ENCODE results near the gene DOCK2. TPM values are rescaled to one million over a fixed set of nuclear protein-coding genes. Genes with fewer than 3 reads are reported as not detected.
"Not testable (repeated sequence)": the region's sequence is repeated elsewhere in the genome, so short reads cannot be mapped to it uniquely, and the experiment has no call there.

Gene DOCK2
- total RNA-seq, 5 donors from 2014 or later (not counting 1 experiment from before 2014, with no cell fraction given) = 168 to 303 (median 197) TPM

GRCh38 chr5:169602535-169602934 lies 34.5 kb upstream of the DOCK2 start:
- Mint-ChIP-seq H3K4me1 (no peaks in the 10 kb centered on the region), H3K27ac (no peak overlapping the region), H3K27me3 (peaks cover 0 to 9% of the 10 kb centered on the region in 2 donors), H3K36me3 (peaks cover 52% of the 10 kb centered on the region), H3K9me3 (no peaks in the 10 kb centered on the region), H3K4me3 (no peak overlapping the region)
- ATAC-seq (replicated peaks in 1 of 4) (no peak), DNase-seq (no peak)
- Histone ChIP-seq H3K4me1 (ENCODE audit: control insufficient read depth in 1 of 2, extremely low read depth in 1 of 2, insufficient read depth in 2 of 2, low read length in 2 of 2) (no peaks in the 10 kb centered on the region), H3K36me3 (ENCODE audit: control insufficient read depth in 2 of 2, extremely low read depth in 1 of 2, insufficient read depth in 1 of 2, low read length in 1 of 2) (peaks cover 7 to 32% of the 10 kb centered on the region in 2 donors), H3K27ac (ENCODE audit: low read length) (no peak overlapping the region), H3K9me3 (no peaks in the 10 kb centered on the region), H3K27me3 (replicated peaks in 1 of 2; ENCODE audit: control insufficient read depth in 2 of 2, extremely low read depth in 1 of 2, insufficient read depth in 2 of 2, low read length in 1 of 2) (no peaks in the 10 kb centered on the region), H3K4me3 (ENCODE audit: control insufficient read depth in 1 of 2, extremely low read depth in 1 of 2, low read length in 1 of 2) (no peak overlapping the region)
- CTCF ChIA-PET = no interaction called here
- POLR2A ChIA-PET = no interaction called here

- Mint-ChIP-seq H3K36me3 (peaks cover 27% of the 10 kb centered on the region), H3K9me3 (peaks cover 6 to 10% (median 6%) of the 10 kb centered on the region in 3 donors), H3K4me3 (no peak overlapping the region), H3K27ac (no peak overlapping the region), H3K4me1 (no peaks in the 10 kb centered on the region), H3K27me3 (peaks cover 0 to 12% of the 10 kb centered on the region in 2 donors)
- Histone ChIP-seq H3K4me1 (ENCODE audit: control insufficient read depth in 1 of 2, extremely low read depth in 1 of 2, insufficient read depth in 2 of 2, low read length in 2 of 2) (no peaks in the 10 kb centered on the region), H3K27ac (ENCODE audit: low read length) (no peak overlapping the region), H3K27me3 (replicated peaks in 1 of 2; ENCODE audit: control insufficient read depth in 2 of 2, extremely low read depth in 1 of 2, insufficient read depth in 2 of 2, low read length in 1 of 2) (peaks cover 0 to 3% of the 10 kb centered on the region in 2 experiments), H3K9me3 (no peaks in the 10 kb centered on the region), H3K4me3 (ENCODE audit: control insufficient read depth in 1 of 2, extremely low read depth in 1 of 2, low read length in 1 of 2) (no peak overlapping the region), H3K36me3 (ENCODE audit: control insufficient read depth in 2 of 2, extremely low read depth in 1 of 2, insufficient read depth in 1 of 2, low read length in 1 of 2) (peaks cover 5 to 11% of the 10 kb centered on the region in 2 donors)
- POLR2A ChIA-PET = no interaction called here
- CTCF ChIA-PET = no interaction called here
- DNase-seq (no peak), ATAC-seq (replicated peaks in 1 of 4) (no peak)
- WGBS (ENCODE audit: insufficient coverage) = no CpG with 5 or more reads among the region's 3 CpGs
These were observed 30.8 kb upstream of the DOCK2 start for GRCh38 chr5:169606279-169606678.

- ChIA-PET CTCF (no interaction called here), POLR2A (no interaction called here)
- Histone ChIP-seq H3K27me3 (replicated peaks in 1 of 2; ENCODE audit: control insufficient read depth in 2 of 2, extremely low read depth in 1 of 2, insufficient read depth in 2 of 2, low read length in 1 of 2) (peaks cover 0 to 3% of the 10 kb centered on the region in 2 experiments), H3K9me3 (no peaks in the 10 kb centered on the region), H3K4me3 (ENCODE audit: control insufficient read depth in 1 of 2, extremely low read depth in 1 of 2, low read length in 1 of 2) (no peak overlapping the region), H3K4me1 (ENCODE audit: control insufficient read depth in 1 of 2, extremely low read depth in 1 of 2, insufficient read depth in 2 of 2, low read length in 2 of 2) (no peaks in the 10 kb centered on the region), H3K27ac (ENCODE audit: low read length) (no peak overlapping the region), H3K36me3 (ENCODE audit: control insufficient read depth in 2 of 2, extremely low read depth in 1 of 2, insufficient read depth in 1 of 2, low read length in 1 of 2) (peaks cover 0 to under 1% of the 10 kb centered on the region in 2 donors)
- ATAC-seq (replicated peaks in 1 of 4) (no peak), DNase-seq (no peak)
- peaks cover 11 to 20% of the 10 kb centered on the region in 2 donors for H3K27me3 Mint-ChIP-seq
- H3K27ac Mint-ChIP-seq = no peak overlapping the region
- no CpG with 5 or more reads among the region's 2 CpGs for WGBS (ENCODE audit: insufficient coverage)
- H3K4me3 Mint-ChIP-seq = no peak overlapping the region
- H3K36me3 Mint-ChIP-seq = peaks cover 14% of the 10 kb centered on the region
- H3K9me3 Mint-ChIP-seq = peaks cover 6 to 10% (median 6%) of the 10 kb centered on the region in 3 donors
- H3K4me1 Mint-ChIP-seq = no peaks in the 10 kb centered on the region
These were observed 29.2 kb upstream of the DOCK2 start for GRCh38 chr5:169607882-169608281.

GRCh38 chr5:169609716-169610115 lies 27.4 kb upstream of the DOCK2 start:
- Mint-ChIP-seq H3K27ac (no peak overlapping the region), H3K9me3 (peaks cover 6 to 10% (median 6%) of the 10 kb centered on the region in 3 donors), H3K27me3 (peaks cover 16 to 26% of the 10 kb centered on the region in 2 donors), H3K4me3 (no peak overlapping the region), H3K4me1 (no peaks in the 10 kb centered on the region), H3K36me3 (peaks cover 3% of the 10 kb centered on the region)
- no peak overlapping the region for H3K4me3 ChIP-seq (ENCODE audit: control insufficient read depth in 1 of 2, extremely low read depth in 1 of 2, low read length in 1 of 2)
- ChIA-PET POLR2A (no interaction called here), CTCF (no interaction called here)
- no peak for DNase-seq
- no peaks in the 10 kb centered on the region for H3K36me3 ChIP-seq (ENCODE audit: control insufficient read depth in 2 of 2, extremely low read depth in 1 of 2, insufficient read depth in 1 of 2, low read length in 1 of 2)
- no peaks in the 10 kb centered on the region for H3K4me1 ChIP-seq (ENCODE audit: control insufficient read depth in 1 of 2, extremely low read depth in 1 of 2, insufficient read depth in 2 of 2, low read length in 2 of 2)
- no peaks in the 10 kb centered on the region for H3K9me3 ChIP-seq
- H3K27ac ChIP-seq (ENCODE audit: low read length) = no peak overlapping the region
- 92% methylated on average over 3 of the region's 3 CpGs for WGBS (ENCODE audit: insufficient coverage)
- ATAC-seq (replicated peaks in 1 of 4) = no peak
- H3K27me3 ChIP-seq (replicated peaks in 1 of 2; ENCODE audit: control insufficient read depth in 2 of 2, extremely low read depth in 1 of 2, insufficient read depth in 2 of 2, low read length in 1 of 2) = peaks cover 0 to 3% of the 10 kb centered on the region in 2 experiments

GRCh38 chr5:169610606-169611005 lies 26.5 kb upstream of the DOCK2 start:
- Mint-ChIP-seq H3K4me1 (no peaks in the 10 kb centered on the region), H3K36me3 (peaks cover 3% of the 10 kb centered on the region), H3K27ac (no peak overlapping the region), H3K4me3 (no peak overlapping the region), H3K27me3 (peaks cover 17 to 26% of the 10 kb centered on the region in 2 donors), H3K9me3 (peaks cover 6 to 10% (median 6%) of the 10 kb centered on the region in 3 donors)
- WGBS (ENCODE audit: insufficient coverage) = no CpG with 5 or more reads among the region's 4 CpGs
- Histone ChIP-seq H3K36me3 (ENCODE audit: control insufficient read depth in 2 of 2, extremely low read depth in 1 of 2, insufficient read depth in 1 of 2, low read length in 1 of 2) (no peaks in the 10 kb centered on the region), H3K27ac (ENCODE audit: low read length) (no peak overlapping the region), H3K27me3 (replicated peaks in 1 of 2; ENCODE audit: control insufficient read depth in 2 of 2, extremely low read depth in 1 of 2, insufficient read depth in 2 of 2, low read length in 1 of 2) (peaks cover 0 to 3% of the 10 kb centered on the region in 2 experiments), H3K4me1 (ENCODE audit: control insufficient read depth in 1 of 2, extremely low read depth in 1 of 2, insufficient read depth in 2 of 2, low read length in 2 of 2) (no peaks in the 10 kb centered on the region), H3K9me3 (no peaks in the 10 kb centered on the region), H3K4me3 (ENCODE audit: control insufficient read depth in 1 of 2, extremely low read depth in 1 of 2, low read length in 1 of 2) (no peak overlapping the region)
- DNase-seq (no peak), ATAC-seq (replicated peaks in 1 of 4) (no peak)
- ChIA-PET CTCF (interaction anchor here in 1 of 2 donors (0.7 kb wide), 1 partner anchor 681 kb away, joined by 4 read pairs; no protein-coding TSS in a partner anchor), POLR2A (no interaction called here)

GRCh38 chr5:169615561-169615960 lies 21.5 kb upstream of the DOCK2 start:
- Histone ChIP-seq H3K27ac (ENCODE audit: low read length) (no peak overlapping the region), H3K27me3 (replicated peaks in 1 of 2; ENCODE audit: control insufficient read depth in 2 of 2, extremely low read depth in 1 of 2, insufficient read depth in 2 of 2, low read length in 1 of 2) (no peaks in the 10 kb centered on the region), H3K4me3 (ENCODE audit: control insufficient read depth in 1 of 2, extremely low read depth in 1 of 2, low read length in 1 of 2) (no peak overlapping the region), H3K4me1 (ENCODE audit: control insufficient read depth in 1 of 2, extremely low read depth in 1 of 2, insufficient read depth in 2 of 2, low read length in 2 of 2) (no peaks in the 10 kb centered on the region), H3K36me3 (ENCODE audit: control insufficient read depth in 2 of 2, extremely low read depth in 1 of 2, insufficient read depth in 1 of 2, low read length in 1 of 2) (no peaks in the 10 kb centered on the region), H3K9me3 (no peaks in the 10 kb centered on the region)
- Mint-ChIP-seq H3K4me1 (no peaks in the 10 kb centered on the region), H3K4me3 (no peak overlapping the region), H3K27me3 (peaks cover 14 to 24% of the 10 kb centered on the region in 2 donors), H3K9me3 (peaks cover 5% of the 10 kb centered on the region in 3 donors), H3K36me3 (no peaks in the 10 kb centered on the region), H3K27ac (no peak overlapping the region)
- ChIA-PET CTCF (interaction anchor here in 1 of 2 donors (0.7 kb wide), 1 partner anchor 71 kb away, joined by 4 read pairs; no protein-coding TSS in a partner anchor), POLR2A (no interaction called here)
- no peak for ATAC-seq (replicated peaks in 1 of 4)
- no CpG with 5 or more reads among the region's 1 CpG for WGBS (ENCODE audit: insufficient coverage)
- no peak for DNase-seq

GRCh38 chr5:169624307-169624706 lies 12.8 kb upstream of the DOCK2 start:
- H3K4me3 Mint-ChIP-seq; CTCF ChIA-PET; H3K27ac Mint-ChIP-seq; DNase-seq; H3K9me3 ChIP-seq; H3K4me1 Mint-ChIP-seq; H3K36me3 ChIP-seq (ENCODE audit: control insufficient read depth in 2 of 2, extremely low read depth in 1 of 2, insufficient read depth in 1 of 2, low read length in 1 of 2); H3K27me3 Mint-ChIP-seq; H3K4me1 ChIP-seq (ENCODE audit: control insufficient read depth in 1 of 2, extremely low read depth in 1 of 2, insufficient read depth in 2 of 2, low read length in 2 of 2); H3K27me3 ChIP-seq (replicated peaks in 1 of 2; ENCODE audit: control insufficient read depth in 2 of 2, extremely low read depth in 1 of 2, insufficient read depth in 2 of 2, low read length in 1 of 2); ATAC-seq (replicated peaks in 1 of 4); H3K27ac ChIP-seq (ENCODE audit: low read length); H3K36me3 Mint-ChIP-seq; H3K9me3 Mint-ChIP-seq; H3K4me3 ChIP-seq (ENCODE audit: control insufficient read depth in 1 of 2, extremely low read depth in 1 of 2, low read length in 1 of 2): not testable (repeated sequence)
- POLR2A ChIA-PET = interaction anchor here in 1 of 2 donors (0.9 kb wide), 1 partner anchor 31 kb away, joined by 4 read pairs; no protein-coding TSS in a partner anchor
- 50% methylated on average over 1 of the region's 2 CpGs for WGBS (ENCODE audit: insufficient coverage)
